Adipose tissue (tissue), 3 donors: ENCODE results near the gene GPN3. TPM values are rescaled to one million over a fixed set of nuclear protein-coding genes. Genes with fewer than 3 reads are reported as not detected.
"Not testable (repeated sequence)": the region's sequence is repeated elsewhere in the genome, so short reads cannot be mapped to it uniquely, and the experiment has no call there.

ENCODE experiments used
- H3K27ac ChIP-seq: one replicate; pipeline ENCODE4 v1.5.1; 2013; ENCODE audit warnings: low read depth, low read length
- WGBS, 3 donors: extraction: QIAGEN DNeasy Blood & Tissue Kit; methylation state at CpG; one replicate each; pipeline ENCODE4 v1.1.7; 2013; 5-methylcytosine and 5-hydroxymethylcytosine counted together
- polyA plus RNA-seq, 3 donors: library from polyadenylated mRNA; stranded (reverse); fragments of 200-250 nt; gene quantifications; one replicate each; pipeline ENCODE4 v1.2.3, GENCODE V29; 2013
- donor health status: healthy with polysubstance abuse.
- donor health status: Bipolar disorder and iron deficiency.
- donor health status: healthy.

Gene GPN3
- polyA plus RNA-seq, 3 donors: 14.3 to 36.7 (median 32.9) TPM

DNA sequence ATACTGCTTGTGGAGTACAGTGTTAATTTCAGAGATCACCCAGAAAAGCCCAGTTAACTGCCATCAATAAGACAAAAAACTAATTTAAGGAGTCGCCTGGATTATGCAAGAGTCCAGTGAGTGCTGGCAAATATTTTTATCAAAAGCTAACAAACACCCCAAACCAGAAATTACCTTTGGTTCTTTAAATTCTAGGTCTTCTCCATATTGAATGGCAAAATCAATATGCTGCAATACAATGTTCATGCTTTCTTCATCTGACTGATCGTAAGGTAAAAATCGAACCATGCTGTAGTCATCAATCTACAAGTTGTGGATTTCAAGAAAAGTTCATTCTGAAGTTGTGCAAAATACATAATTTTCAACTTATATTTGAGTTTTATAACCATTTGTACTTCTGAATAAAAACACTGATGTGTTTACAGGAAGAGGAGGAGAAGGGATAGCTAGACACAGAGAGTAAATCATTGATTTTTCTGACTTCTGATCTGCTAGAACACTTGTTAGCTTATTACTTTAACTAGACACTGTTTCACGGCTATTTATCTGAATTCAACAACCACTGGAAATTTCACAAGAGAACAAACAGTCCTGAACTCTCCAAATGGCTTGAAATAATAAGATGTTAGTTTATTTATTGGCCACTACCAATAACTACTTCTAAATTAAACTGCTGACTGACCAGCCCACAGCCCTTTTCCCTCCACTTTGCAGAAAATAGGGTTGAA lies 14.3 kb downstream of the GPN3 start:
- WGBS, 3 donors: 69 to 83% (median 81%) methylated on average over 4 of the region's 4 CpGs
- no peak overlapping the region for H3K27ac ChIP-seq

- 59 to 90% (median 61%) methylated on average over 1 of the region's 1 CpG for WGBS, 3 donors
- H3K27ac ChIP-seq: no peak overlapping the region
These were observed 16.8 kb downstream of the GPN3 start for GRCh38 chr12:110451263-110451662.

- peak within 1 kb of the TSS; percentile 96 for H3K27ac ChIP-seq
- WGBS, 3 donors: 0 to 1% (median 1%) methylated on average over 48 to 51 of the region's 51 CpGs
These were observed 18.1 kb downstream of the GPN3 start, which contains the start of gene ARPC3 for GRCh38 chr12:110449799-110450497. ARPC3 (minus strand) TSS chr12:110450337; CDS start chr12:110450260, 77 bp downstream.

- WGBS, 3 donors: 95 to 100% (median 98%) methylated on average over 3 of the region's 3 CpGs
- no peak overlapping the region for H3K27ac ChIP-seq
These were observed 23.6 kb downstream of the GPN3 start for GRCh38 chr12:110444455-110444854.

DNA sequence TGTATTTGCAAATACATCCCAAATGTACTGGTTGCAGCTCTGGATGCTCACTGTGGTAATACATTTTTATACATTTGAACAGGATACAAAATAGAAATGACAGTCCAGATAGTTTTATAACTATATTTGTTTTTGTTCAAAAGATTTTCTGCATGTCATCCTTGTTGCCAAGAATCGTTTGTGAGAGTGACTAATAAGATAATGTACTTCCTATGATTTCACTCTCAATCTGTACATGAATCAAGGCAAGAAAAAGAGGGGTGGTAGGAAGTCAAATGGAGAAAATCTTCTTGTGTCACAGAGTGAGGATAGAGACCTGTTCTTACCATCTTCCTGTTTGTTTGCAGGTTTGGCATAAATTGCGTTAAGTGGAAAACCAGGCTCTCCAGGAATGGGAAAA lies 31.8 kb downstream of the GPN3 start:
- no peak overlapping the region for H3K27ac ChIP-seq
- 52 to 60% (median 54%) methylated on average over 2 of the region's 2 CpGs for WGBS, 3 donors

- WGBS, 3 donors: 82 to 90% (median 89%) methylated on average over 12 of the region's 12 CpGs
- no peak overlapping the region for H3K27ac ChIP-seq
These were observed 36.0 kb downstream of the GPN3 start for GRCh38 chr12:110431957-110432587.

GRCh38 chr12:110429676-110430075 lies 38.4 kb downstream of the GPN3 start:
- 81 to 96% (median 87%) methylated on average over 12 to 15 of the region's 15 CpGs for WGBS, 3 donors
- not testable (repeated sequence) for H3K27ac ChIP-seq

DNA sequence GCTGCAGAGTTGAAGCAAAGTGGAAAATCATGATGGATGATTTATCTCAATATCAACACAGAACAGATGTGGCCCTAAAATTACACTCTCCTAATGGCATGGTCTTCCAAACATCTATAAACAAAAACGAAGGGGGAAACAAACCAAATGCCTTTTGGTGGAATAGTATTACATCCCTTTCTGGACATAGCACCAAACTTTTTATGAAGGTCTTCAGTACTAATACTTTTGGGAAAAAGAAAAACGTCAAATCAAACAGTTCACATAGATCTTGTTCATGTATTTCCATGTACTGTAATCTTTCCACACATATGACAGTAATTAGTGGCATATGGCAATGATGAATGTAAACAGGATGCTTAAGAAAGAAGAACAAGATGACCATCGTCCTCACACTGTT lies 41.7 kb downstream of the GPN3 start:
- 27 to 51% (median 34%) methylated on average over 3 of the region's 3 CpGs for WGBS, 3 donors
- H3K27ac ChIP-seq: no peak overlapping the region

DNA sequence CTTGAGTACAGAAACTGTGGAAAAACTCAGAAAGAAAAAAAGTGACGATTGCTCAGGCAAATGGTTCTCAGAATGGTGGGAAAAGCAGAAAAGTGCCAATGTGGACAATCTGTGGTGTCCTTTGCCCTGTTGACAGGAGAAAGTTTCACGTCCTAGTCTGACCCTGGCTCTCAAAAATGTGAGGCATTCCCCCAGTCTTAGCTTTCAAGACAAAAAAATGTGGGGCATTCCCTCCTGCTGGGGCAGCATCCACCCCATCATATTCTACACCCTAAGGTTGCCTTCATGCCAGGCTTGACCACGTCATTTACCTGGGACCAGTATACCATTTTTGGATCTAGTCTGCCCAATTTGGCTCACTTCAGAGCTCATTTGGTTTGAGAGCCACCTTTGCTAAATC lies 43.8 kb downstream of the GPN3 start:
- WGBS, 3 donors: 64 to 79% (median 73%) methylated on average over 3 of the region's 3 CpGs
- H3K27ac ChIP-seq: no peak overlapping the region

DNA sequence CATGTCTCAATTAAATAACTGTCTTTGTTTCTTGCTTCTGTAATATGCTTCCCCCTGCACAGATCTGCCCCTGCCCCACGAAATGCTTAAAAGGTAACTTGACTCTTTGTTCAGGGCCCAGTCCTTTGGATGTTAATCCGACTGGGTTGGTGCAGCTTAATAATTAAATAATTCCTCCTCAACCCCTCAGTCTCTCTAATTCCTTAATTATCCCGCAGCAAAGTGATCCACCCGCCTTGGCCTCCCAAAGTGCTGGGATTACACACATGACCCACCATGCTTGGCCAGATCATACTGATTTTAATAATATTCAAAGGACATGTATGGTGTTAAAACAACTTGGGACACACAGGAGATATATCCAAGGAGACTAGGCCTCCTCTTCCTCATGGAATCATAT lies 46.4 kb downstream of the GPN3 start:
- 72 to 85% (median 85%) methylated on average over 4 of the region's 4 CpGs for WGBS, 3 donors
- H3K27ac ChIP-seq: no peak overlapping the region

DNA sequence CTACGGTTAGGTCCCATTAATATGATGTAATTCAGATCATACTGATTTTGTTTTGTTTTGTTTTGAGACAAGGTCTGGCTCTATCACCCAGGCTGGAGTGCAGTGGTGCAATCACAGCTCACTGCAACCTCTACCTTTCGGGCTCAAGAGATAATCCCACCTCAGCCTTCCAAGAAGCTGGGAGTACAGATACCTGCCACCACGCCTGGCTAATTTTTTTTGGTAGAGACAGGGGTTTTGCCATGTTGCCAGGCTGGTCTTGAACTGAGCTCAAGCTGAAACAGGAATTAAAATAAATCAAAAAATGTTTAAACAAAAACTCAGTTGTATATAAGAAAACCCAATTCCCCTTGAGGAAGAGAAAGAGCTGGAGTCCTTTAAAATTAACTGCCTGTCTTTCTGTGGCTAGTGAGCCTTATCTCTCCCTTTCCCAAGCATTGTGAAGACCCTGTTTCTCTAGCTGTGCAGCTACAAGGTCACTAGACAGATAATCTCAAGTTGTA lies 46.8 kb downstream of the GPN3 start:
- no peak overlapping the region for H3K27ac ChIP-seq
- WGBS, 3 donors: 54 to 72% (median 55%) methylated on average over 3 of the region's 3 CpGs

DNA sequence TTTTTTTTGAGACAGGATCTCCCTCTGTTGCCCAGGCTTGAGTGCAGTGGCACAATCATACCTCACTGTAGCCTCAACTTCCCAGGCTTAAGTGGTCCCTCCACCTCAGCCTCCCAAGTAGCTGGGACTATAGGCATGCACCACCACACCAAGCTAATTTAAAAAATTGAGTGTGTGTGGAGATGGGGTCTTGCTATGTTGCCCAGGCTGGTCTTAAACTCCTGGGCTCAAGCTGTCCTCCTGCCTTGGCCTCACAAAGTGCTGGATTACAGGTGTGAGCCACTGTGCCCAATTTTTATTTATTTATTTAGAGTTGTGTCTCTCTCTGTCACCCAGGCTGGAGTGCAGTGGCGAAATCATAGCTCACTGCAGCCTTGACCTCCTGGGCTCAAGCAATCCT lies 47.4 kb downstream of the GPN3 start:
- H3K27ac ChIP-seq: not testable (repeated sequence)
- 91 to 100% (median 98%) methylated on average over 1 of the region's 1 CpG for WGBS, 3 donors

DNA sequence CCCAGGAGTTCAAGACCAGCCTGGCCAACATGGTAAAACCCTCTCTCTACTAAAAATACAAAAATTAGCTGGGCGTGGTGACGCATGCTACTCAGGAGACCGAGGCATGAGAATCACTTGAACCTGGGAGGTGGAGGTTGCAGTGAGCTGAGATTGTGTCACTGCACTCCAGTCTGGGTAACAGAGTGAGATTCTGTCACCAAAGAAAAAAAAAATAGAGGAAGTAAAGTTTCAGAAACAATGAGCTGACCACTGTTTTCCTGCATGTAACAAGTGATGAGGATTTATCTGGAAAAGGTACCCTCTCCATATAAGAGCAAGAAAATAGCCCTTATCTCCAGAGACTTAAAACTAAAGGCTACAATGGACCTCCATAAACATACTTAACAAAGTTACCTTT lies 50.9 kb downstream of the GPN3 start:
- H3K27ac ChIP-seq: not testable (repeated sequence)
- 59 to 83% (median 73%) methylated on average over 3 of the region's 3 CpGs for WGBS, 3 donors

- WGBS, 3 donors: 78 to 90% (median 90%) methylated on average over 6 of the region's 6 CpGs
- not testable (repeated sequence) for H3K27ac ChIP-seq
These were observed 58.0 kb downstream of the GPN3 start for GRCh38 chr12:110410086-110410485.

DNA sequence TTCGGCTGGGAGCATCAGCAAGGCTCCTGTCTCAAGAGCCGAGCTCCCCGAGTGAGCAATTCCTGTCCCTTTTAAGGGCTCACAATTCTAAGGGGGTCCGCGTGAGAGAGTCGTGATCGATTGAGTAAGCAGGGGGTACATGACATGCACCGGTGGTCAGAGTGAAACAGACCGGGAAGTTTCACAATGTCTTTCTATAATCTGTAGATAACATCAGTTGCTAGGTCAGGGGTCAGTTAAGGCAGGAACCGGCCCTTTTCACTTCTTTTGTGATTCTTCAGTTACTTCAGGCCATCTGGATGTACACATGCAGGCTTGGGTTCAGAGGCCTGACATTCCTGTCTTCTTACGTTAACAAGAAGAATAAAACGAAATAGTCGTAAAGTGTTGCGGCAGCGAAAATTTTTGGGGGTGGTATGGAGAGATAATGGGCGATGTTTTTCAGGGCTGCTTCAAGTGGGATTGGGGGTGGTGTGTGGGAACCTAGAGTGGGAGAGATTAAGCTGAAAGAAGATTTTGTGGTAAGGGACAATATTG lies 62.9 kb downstream of the GPN3 start:
- WGBS, 3 donors: 75 to 92% (median 77%) methylated on average over 16 of the region's 16 CpGs
- not testable (repeated sequence) for H3K27ac ChIP-seq

GRCh38 chr12:110403976-110404682 lies 63.9 kb downstream of the GPN3 start:
- 17 to 23% (median 20%) methylated on average over 21 of the region's 21 CpGs for WGBS, 3 donors

DNA sequence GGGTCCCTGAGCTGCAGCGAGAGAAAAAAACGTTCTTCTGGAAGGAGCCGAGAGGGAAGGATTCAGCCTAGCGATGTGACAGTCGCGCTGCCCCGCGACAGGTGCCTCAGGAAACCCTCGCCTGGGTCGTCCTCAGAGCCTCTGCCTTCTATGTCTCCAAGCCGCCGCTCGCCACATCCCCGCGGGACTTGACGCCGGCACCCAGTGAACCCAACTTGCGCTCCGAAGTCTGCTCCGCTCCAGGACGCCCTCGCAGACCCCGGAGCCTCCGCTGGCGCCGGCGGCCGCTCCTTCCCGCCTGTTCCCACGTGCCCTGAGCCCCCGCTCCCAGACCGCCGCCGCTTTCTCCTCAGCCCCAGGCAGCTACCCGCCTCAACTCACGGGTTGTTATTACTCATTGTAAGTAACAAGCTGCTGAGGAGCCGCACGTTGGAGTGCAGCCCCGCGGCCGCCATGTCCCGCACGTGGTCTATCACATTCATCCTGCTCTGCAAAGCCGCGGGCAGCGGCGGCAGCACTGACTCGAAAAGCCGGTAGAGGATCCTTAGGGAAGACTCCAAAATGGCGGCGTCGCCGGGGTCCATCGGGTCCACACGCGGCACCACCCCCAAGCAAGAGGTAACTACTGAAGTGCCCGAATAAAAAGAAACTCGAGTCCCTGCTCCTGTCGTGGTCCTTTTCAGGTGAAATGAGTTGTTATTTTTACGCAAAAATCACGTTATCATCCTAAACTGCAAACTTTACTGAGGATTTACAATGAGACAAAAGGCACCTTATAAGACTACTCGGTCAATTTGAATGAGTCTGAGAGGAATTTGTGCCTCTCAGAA lies 64.7 kb downstream of the GPN3 start, which contains the start of gene ANAPC7:
ANAPC7 (minus strand) TSS at position 563 of the 830 bp plus-strand sequence; CDS start at position 482, 81 bp downstream.
- H3K27ac ChIP-seq: peak within 1 kb of the TSS; percentile 6
- WGBS, 3 donors: 0% methylated on average over 60 to 62 of the region's 62 CpGs

More at GRCh38 chr12:110403976-110404682, 63.9 kb downstream of the GPN3 start:
- no peak overlapping the region for H3K27ac ChIP-seq
